GM21717 (cell line): ENCODE data around the gene PRKCA.
"Not testable (repeated sequence)": the region's sequence is repeated elsewhere in the genome, so short reads cannot be mapped to it uniquely, and the experiment has no call there.

Experiments used
- ATAC-seq: cut with Tn5 transposase; IDR thresholded peaks from one replicate; pipeline ENCODE4 v1.9.1; 2021; ENCODE audit warnings: mild to moderate bottlenecking, moderate library complexity; ENCODE audit not compliant: unreplicated experiment

The PRKCA gene

DNA sequence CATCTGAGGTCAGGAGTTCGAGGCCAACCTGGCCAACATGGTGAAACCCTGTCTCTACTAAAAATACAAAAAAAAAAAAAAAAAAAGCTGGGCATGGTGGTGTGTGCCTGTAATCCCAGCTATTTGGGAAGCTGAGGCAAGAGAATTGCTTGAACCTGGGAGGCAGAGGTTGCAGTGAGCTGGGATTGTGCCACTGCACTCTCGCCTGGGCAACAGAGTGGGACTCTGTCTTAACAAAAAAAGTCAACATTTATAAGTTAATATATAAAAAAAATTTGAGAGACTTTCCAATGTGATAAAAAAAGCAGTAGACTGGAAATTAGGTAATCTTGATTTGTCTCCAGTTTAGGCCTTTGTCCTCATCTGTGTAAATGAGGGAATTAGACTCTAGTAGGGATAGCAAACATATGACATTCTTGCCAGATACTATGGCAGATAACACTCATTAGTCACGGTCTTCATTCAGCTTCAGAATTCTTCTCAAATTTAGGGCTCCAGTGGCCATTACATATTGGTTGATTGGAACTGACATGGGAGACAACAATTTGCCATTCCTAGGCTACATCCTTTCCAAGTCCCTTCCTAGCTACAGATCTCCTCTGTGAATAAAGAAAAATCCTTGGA, 22.1 kb downstream of the PRKCA start:
- ATAC-seq = not testable (repeated sequence)

DNA sequence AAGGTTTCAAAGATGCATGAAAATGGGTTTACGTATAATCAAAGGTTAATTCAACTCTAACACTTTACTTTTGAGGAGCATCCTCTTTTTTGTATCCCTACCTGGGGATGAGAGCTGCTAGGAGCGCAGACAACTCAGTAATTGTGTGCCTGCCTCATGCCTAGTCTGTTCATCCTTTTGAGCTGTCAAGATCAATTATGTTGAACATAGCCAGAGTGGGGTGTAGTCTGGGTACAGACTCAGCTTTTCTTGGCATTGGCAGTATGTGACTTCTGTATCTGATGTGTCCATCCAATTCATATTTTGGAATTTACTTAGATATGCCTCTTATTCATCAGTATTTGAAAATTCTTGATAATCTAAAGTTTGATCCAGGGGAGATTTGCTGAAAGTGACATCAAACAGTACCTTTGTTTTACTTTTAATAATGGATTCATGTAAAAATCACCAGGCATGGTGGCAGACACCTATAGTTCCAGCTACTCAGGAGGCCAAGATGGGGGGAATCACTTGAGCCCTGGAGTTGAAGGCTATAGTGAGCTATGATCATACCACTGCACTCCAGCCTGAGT, 24.1 kb downstream of the PRKCA start:
- ATAC-seq = no peak

DNA sequence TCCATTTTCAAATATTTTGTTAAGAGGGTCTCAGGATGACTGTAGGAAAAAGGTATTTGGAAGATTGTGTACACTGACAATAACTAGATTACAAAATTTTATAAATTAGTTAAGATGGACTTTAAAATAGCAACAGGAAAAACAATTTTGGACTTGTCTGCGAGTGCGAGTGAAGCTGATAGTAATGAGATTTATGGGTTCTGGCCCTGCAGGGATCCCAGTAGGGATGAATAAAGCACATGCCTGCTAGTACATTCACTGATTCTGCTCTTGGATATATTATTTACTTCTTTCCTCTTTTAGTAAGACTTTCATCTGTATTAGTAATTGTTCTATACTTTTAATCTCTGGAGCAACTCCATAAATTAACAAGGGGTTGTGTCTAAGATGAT, 28.2 kb downstream of the PRKCA start:
- no peak for ATAC-seq

DNA sequence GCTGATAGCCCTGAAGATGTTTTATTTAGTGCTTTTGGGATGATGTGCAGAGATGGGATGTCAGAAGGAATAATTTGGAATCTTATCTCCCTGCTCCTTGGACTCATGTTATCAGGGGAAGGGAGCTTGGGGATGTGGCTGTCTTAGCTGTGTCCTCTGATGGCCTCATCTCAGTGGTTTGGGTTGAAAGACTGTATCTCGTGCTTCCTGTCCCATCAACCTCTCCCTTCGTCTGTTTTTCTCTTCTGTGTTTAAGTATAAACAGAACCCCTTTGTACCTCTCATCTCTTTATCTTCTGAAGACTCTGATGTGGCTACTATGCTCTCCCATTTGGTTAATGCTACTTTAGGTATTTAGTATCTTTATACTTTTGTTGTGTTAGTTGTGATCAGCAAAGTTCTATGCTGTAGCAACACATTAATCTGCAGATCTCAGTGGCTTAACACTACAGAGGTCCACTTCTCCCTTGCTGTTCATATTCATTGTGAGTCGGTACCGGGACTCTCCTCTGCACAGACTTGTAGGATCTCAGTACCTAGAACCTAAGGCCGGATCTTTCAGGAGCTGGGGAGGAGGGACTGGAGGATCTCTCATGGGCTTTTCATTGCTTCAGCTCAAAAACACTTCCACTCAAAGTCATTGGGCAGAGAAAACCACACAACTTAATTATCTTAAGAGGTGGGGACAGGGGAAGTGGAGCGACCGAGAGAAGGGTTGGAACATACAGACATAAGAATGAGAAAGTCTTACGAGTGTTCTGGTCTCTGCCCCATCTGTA, 28.8 kb downstream of the PRKCA start:
- no peak for ATAC-seq

DNA sequence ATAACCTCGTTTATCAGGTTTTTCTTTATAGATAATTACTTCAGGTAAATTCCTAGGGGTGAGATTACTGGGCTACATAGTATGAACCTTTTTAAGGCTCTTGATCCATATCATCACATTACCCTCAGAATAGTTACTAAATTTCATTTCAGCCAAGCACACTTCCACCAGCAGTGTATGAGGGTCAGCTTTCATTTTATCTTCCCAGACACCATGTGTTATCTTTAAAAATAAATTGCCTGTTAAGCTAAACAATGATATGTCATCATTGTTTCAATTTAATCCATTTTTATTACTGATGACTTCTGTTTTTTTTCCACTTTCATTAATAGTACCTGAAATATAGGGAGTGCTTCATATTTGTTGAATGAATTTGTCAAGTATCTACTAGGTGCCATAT, 33.4 kb downstream of the PRKCA start:
- ATAC-seq = no peak

DNA sequence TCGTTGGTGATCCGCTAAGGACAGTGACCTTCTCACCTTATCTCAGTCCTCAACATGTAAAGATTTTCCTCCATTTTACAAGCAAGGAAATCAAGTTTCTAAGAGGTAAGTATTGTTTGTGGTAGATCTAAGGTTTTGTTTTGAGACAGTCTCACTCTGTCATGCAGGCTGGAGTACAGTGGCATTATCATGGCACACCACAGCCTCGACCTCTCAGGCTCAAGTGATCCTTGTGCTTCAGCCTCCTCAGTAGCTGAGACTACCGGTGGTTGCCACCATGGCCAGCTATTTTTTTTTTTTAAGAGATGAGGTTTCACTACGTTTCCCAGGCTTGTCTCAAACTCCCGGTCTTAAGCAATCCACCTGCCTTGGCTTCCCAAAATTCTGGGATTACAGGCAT, 34.9 kb downstream of the PRKCA start:
- no peak for ATAC-seq

DNA sequence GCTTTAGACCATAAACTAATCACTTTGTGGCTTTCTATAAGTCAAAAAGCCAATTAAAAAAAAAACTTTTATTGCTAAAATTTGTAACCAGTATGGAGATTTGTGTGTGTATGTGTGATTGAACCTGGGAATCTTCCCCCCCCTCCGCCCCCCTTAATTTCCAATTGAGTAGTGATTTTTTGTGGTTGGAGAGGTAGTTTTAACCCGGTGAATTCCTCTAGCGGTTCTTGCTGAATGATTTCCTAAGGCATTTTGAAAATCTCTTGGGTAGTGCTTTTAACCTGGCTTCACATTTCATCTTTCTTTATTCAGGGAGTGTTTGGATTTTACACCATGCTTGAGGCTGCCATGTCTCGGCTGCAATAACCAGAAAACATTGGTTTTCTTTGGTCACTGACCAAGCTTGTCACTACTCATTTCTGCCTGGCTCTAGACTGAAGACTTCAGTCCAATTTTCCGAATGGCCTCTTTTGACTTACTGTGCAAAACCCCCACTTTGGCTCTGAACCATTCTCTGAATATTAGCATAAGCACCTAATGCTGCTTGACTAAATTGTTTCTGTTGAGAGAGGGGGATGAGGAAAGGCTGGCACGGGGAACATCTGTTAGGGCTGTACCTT, 35.6 kb downstream of the PRKCA start:
- no peak for ATAC-seq

DNA sequence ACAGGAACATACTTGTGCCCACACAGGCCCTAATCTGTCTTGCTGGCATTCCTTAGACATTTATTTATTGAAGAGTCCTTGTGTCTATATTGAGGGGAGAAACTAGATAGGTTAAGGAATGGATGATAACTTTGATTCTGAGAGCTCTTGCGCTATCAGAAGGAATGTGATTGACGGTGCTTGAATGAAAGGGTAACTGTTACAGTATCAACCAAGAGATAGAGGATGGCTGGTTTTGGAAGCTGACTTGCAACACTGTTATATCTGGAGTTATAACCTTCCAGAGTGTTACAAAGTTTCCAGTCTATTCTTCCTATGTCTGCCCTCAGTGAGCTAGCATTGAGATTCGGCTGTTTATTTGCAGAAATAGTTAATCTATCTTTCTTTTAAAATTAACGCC, 36.5 kb downstream of the PRKCA start:
- no peak for ATAC-seq

DNA sequence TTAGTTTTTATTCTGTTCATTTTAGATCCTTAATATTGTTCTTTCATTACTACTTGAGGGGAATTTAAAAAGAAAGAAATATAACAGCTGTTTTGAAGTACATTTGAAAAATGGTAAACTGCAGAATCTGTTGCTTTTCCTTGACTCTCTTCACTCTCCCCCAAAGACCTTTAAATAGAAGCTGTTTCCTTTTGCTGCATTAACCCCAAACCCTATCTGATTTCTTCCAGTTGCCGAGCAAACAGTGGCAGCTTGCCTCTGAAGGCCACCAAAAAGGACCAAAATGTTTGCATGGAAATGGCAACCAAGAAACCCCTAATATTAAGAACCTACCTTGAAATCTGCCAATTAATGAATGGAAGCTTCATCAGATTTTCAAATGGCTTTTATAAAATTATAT, 37.1 kb downstream of the PRKCA start:
- ATAC-seq = no peak

DNA sequence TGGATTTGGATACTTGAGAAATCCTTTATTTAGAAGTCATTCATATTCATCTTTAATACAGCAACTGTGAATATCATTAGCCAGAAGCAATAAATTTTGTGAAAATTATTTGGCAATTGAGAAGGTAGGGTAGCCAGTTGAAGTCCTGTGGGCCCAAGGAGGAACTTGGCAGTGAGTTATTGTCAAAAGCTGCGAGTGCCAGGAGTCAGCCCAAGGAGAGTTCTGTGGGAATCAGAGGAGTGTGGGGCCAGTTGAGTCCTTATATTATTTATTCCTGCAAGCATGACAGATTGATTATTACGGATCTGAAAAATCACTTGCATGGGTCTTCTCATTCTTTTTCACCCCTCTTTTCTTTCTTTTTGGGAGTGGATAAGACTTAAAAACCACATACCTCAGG, 38.3 kb downstream of the PRKCA start:
- no peak for ATAC-seq

DNA sequence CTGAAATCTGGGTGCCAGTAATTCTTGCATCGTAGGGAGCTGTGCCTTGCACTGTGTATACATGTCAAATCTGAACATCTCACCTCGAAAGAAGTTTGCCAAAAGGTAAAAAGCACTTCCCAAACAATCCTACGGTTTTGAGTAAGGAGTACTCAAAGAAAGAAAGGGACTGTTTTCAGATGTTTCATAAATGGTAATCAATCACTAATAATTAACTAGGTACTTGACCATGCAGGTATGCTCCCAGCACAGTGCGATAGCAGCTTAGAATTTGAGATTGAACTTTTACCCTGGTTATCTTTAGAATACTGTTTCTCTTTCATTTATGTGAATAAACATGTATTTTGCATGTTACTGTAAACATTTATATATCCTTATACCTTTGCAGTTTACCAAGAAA, 39.0 kb downstream of the PRKCA start:
- ATAC-seq = no peak

DNA sequence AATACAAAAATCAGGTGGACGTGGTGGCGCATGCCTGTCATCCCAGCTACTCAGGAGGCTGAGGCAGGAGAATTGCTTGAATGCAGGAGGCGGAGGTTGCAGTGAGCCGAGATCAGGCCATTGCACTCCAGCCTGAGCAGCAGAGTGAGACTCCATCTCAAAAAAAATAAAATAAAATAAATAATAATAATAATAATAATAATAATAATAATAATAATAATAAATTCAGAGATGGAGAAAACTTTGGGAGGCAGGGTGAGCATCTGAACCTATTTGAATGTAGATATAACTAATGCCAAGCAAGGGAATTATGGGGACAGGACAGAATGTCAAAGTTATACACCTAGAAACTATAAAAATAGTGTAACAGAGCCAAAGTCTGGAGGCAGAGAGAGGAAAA, 39.9 kb downstream of the PRKCA start:
- ATAC-seq = not testable (repeated sequence)

DNA sequence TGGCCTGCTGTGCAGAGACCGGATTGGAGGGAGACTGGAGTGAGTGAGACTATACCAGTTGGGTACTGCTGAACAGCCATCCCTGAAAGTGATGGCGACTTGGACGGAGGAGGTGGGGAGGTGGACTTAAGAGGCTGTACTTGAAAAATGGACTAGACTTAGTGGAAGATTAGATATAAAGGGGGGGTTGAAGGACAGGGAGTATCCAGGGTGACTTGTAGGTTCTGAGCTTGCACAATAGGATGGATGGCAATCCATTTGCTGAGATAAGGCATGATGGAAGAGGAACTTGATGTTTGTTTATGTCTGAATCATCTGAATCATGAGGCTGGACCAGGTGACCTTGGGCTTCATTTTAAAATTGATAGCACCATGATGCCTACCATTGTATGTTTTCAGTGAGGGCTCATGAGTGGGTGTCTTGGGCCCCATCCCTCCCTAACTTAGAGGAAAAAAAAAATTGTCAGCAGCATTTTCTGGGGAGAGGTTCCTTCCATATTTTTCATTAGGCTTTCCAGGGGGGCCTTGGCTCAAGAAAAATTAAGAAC, 41.2 kb downstream of the PRKCA start:
- ATAC-seq = no peak

DNA sequence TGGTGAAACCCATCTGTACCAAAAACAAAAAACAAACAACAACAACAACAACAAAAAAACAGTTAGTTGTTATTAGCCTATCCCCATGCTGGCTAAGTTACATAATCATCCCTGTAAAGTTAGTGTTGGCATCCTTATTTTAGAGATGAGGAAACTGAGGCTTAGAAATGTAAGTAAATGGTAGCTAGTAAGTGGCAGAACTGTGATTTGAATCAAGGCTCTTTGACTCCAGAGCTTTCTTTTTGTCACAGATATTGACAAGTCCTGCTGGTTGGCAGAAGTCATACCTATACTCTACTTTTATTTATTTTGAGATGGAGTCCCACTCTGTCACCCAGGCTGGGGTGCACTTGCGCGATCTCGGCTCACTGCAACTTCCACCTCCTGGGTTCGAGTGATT, 42.1 kb downstream of the PRKCA start:
- ATAC-seq = no peak

DNA sequence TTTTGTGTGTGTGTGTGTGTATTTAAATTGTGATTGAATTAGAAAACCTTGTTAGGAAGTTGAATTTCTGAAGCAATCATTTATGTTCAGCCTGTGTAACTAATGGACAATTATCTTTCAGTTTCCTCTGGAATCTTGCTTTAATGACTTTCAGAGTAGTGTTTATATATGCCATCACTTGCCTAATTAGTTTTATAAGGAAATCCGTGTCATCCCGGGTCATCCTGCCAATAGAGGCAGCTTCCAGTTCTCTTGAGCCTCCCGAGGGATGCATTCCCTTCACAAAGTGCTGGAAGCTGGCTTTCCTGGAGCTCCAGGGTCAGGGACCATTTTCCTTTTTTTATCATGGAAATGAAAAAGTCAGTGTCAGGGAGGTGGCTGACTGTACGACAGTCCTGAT, 42.9 kb downstream of the PRKCA start:
- ATAC-seq = no peak

DNA sequence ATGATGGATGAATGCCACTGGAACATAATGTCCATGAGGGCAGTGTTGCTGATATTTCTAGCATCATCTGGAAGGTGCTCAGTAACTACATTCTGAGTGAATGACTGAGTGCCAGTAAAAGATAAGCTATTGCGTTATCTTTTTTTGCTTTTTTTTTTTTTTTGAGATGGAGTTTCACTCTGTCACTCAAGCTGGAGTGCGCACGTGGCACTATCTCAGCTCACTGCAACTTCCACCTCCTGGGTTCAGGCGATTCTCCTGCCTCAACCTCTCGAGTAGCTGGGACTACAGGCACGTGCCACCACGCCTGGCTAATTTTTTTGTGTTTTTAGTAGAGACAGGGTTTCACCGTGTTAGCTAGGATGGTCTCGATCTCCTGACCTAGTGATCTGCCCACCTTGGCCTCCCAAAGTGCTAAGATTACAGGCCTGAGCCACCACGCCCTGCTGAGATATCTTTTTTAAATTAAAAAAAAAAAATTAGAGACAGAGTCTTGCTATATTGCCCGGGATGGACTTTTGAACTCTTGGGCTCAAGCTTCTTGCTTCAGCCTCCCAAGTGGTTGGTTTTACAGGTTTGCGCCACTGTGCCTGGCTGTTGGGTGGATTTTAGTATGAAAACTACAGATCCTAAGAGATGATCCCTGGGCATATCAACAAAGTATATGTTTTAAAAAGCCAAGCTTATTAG, 43.7 kb downstream of the PRKCA start:
- not testable (repeated sequence) for ATAC-seq

DNA sequence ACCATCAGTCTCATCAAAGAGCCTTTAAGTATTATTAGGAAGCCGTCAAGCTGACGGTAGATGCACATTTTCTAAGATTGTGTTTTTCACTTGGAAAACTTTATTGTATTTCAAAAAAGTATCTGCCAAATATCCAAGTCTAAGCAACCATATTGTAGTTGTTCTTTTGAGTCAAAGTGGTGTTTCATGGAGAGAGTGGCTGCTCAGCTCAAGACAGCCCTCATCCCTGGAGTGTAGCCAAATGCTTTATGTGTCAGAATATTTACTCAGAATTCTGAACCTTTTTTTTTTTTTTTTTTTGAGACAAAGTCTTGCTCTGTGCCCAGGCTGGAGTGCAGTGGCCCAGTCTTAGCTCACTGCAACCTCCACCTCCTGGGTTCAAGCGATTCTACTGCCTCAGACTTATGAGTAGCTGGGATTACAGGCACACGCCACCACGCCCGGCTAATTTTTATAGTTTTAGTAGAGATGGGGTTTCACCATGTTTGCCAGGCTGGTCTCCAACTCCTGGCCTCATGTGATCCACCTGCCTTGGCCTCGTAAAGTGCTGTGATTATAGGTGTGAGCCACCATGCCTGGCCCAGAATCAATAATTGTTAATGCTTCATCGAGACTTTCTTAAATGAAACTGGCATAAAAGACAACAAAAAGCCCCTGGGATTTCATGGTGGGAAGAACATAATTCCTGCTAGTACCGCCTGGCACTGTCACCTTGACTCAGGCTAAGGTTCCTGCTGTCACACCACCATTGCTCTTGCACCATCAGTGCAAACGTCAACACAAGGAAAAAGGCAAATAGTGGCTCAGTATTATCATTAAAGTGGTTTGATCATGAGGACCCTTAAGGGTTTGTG, 45.5 kb downstream of the PRKCA start:
- no peak for ATAC-seq

DNA sequence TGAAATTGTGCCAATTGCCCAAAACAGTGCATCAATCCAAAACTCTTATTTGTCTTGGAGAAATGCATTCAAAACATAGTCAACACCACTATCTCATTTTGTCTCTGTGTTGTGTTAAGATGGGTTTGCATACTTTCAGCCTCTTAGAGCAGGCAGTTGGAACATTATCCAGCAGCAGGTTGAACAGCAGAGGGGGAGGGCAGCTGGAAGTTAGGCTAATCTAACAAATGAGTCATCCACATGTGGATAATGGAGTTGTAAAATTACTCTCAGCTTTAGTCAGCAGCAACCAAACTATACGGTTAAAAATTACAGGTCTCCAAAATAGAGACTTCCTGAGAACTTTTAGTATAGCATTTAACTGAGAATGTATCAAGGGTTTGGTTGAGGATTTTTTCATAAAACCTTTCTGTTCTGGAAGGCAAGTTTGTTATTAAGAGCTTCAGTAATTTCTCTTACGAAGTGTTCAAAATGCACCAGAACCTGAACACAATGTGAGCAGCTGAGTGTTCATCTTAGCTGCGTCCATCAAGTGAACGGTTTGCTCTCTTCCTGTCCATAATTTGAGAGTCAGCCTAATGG, 46.3 kb downstream of the PRKCA start:
- no peak for ATAC-seq

DNA sequence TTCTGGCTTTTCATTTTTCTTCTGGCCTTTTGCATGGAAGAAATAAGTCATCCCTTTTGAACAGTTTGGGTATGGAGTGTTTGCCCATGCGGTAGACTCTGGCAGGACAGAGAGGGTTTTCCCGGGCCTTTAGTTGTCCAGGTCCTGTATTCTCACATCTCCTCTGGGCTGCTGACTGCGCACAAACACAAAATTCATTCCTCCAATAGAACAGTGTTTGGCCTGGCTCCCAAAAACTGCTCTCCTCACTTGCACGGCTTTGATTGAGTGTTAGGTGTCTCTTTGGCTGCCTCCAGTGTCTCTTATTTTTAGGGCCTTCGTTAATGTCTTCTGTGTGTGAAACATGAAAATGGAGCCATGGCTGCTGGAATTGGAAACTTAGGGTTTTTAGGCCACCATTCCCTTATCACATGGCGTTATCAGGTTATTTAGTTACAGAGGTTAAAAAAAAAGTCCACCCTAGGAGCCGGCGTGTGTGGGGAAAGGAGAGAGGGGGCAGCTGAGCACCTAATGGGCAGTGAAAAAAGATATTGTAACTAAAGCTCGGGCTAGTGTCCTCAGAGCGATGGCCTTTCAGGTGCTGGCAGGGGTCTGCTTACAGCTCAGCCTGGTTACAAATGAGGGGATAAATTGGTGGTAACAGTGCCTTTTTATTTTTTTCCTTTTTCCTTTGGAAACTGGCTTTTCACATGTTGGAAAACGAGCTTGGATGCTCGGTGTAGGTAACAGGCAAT, 47.3 kb downstream of the PRKCA start:
- ATAC-seq = no peak
